ENCODE data around the gene GPC5. TPM values are rescaled to one million over a fixed set of nuclear protein-coding genes. Genes with fewer than 3 reads are reported as not detected.

Gene GPC5
- total and polyA plus RNA-seq, 2 of the 8 experiments (the other 6 are each of a cell fraction or from before 2014, with no cell fraction given) = 0.20 to 0.39 TPM

GRCh38 chr13:92833071-92833470, 1434.7 kb downstream of the GPC5 start:
- H3K4me1 ChIP-seq (replicated peaks in 1 of 4; ENCODE audit: control insufficient read depth in 3 of 4, insufficient read depth in 4 of 4, low read length in 3 of 4) = no peaks in the 10 kb centered on the region
- no peak overlapping the region for H3K56ac ChIP-seq (replicated peaks; ENCODE audit: insufficient read length, low read depth, low read length)
- no peak overlapping the region for H2BK20ac ChIP-seq (ENCODE audit: low read length)
- no peak overlapping the region for H3K27ac ChIP-seq (ENCODE audit: low read depth, low read length)
- no peak overlapping the region for H3K18ac ChIP-seq (ENCODE audit: extremely low read depth, low read length)
- no peaks in the 10 kb centered on the region for H4K20me1 ChIP-seq (replicated peaks in 1 of 2; ENCODE audit: control insufficient read depth in 1 of 2, insufficient read depth in 2 of 2, low read length in 2 of 2)
- H3K9ac ChIP-seq (replicated peaks in 1 of 4; ENCODE audit: extremely low read depth in 1 of 4, low read depth in 3 of 4, low read length in 3 of 4) = no peak overlapping the region
- H3K23me2 ChIP-seq (ENCODE audit: low read depth, low read length) = no peaks in the 10 kb centered on the region
- no peak overlapping the region for H3K4ac ChIP-seq (replicated peaks; ENCODE audit: insufficient read length, low read depth, low read length)
- no peak overlapping the region for H2AFZ ChIP-seq (ENCODE audit: low read length)
- no peak overlapping the region for H3K4me2 ChIP-seq (ENCODE audit: insufficient read depth in 1 of 2, low read depth in 2 of 2, low read length in 2 of 2)
- no peaks in the 10 kb centered on the region for H3K9me3 ChIP-seq (ENCODE audit: insufficient read depth in 2 of 2, low read depth in 1 of 2, low read length in 1 of 2)
- no peak overlapping the region for H2AK5ac ChIP-seq (ENCODE audit: low read depth, low read length)
- CTCF ChIA-PET (ENCODE audit: partially characterized antibody) = no interaction called here
- H2BK5ac ChIP-seq (ENCODE audit: low read depth, low read length) = no peak overlapping the region
- no peaks in the 10 kb centered on the region for H3K27me3 ChIP-seq (replicated peaks in 1 of 4; ENCODE audit: control insufficient read depth in 3 of 4, extremely low read depth in 1 of 4, insufficient read depth in 3 of 4, low read length in 3 of 4)
- H3K23ac ChIP-seq (ENCODE audit: insufficient read length) = no peak overlapping the region
- no peak overlapping the region for H4K5ac ChIP-seq (ENCODE audit: insufficient read length, low read depth, low read length)
- H3K4me3 ChIP-seq (ENCODE audit: extremely low read depth in 1 of 4, insufficient read depth in 2 of 4, low read depth in 3 of 4, low read length in 4 of 4) = no peak overlapping the region
- H3K79me2 ChIP-seq (ENCODE audit: control insufficient read depth in 1 of 2, insufficient read depth in 2 of 2, low read length in 2 of 2) = no peaks in the 10 kb centered on the region
- DNase-seq (ENCODE audit: low read depth in 1 of 2, low spot score in 2 of 2) = no peak
- 90% methylated on average over 1 of the region's 1 CpG; no CpG with 5 or more reads in 1 of the 2 experiments for WGBS, 2 experiments (ENCODE audit: extremely low coverage in 1 of 2, insufficient coverage in 1 of 2, insufficient read length in 1 of 2, insufficient replicate concordance in 2 of 2, low coverage in 1 of 2, low lambda C conversion rate in 2 of 2, missing lambda C conversion rate in 1 of 2)
- no peak overlapping the region for H2BK120ac ChIP-seq (replicated peaks; ENCODE audit: low read depth, low read length)
- TF ChIP-seq YY1 (IDR thresholded peaks at IDR 0.05; ENCODE audit: low read depth, low read length) (no peak), RFX5 (IDR thresholded peaks at IDR 0.05; ENCODE audit: borderline replicate concordance, low read depth, low read length) (no peak), RBBP5 (IDR thresholded peaks at IDR 0.05; ENCODE audit: borderline replicate concordance, low read depth, low read length) (no peak), SIX5 (IDR thresholded peaks at IDR 0.05; ENCODE audit: low read depth, low read length) (no peak), ASH2L (IDR thresholded peaks at IDR 0.05; ENCODE audit: low read length) (no peak), HDAC2 (IDR thresholded peaks at IDR 0.05; ENCODE audit: borderline replicate concordance in 1 of 2, low read depth in 2 of 2, low read length in 2 of 2) (no peak), EZH2 (IDR thresholded peaks at IDR 0.05; ENCODE audit: low read depth, low read length, severe bottlenecking) (no peak), JUN (IDR thresholded peaks at IDR 0.05; ENCODE audit: low read depth, low read length) (no peak), KDM4A (IDR thresholded peaks at IDR 0.05; ENCODE audit: low read depth, low read length, severe bottlenecking) (no peak), BRCA1 (IDR thresholded peaks at IDR 0.05; ENCODE audit: low read depth, low read length) (no peak), NRF1 (IDR thresholded peaks at IDR 0.05; ENCODE audit: low read depth, low read length) (no peak), CTBP2 (IDR thresholded peaks at IDR 0.05; ENCODE audit: borderline replicate concordance, insufficient read depth, insufficient read length, low read length) (no peak), TCF12 (IDR thresholded peaks at IDR 0.05; ENCODE audit: low read depth, low read length) (no peak), EP300 (IDR thresholded peaks at IDR 0.05; ENCODE audit: borderline replicate concordance in 1 of 2, low read depth in 2 of 2, low read length in 2 of 2) (no peak), JUND (IDR thresholded peaks at IDR 0.05; ENCODE audit: low read length) (no peak)
- no peaks in the 10 kb centered on the region for H3K36me3 ChIP-seq (ENCODE audit: control insufficient read depth in 2 of 4, insufficient read depth in 4 of 4, low read length in 3 of 4)
- POLR2A ChIA-PET (ENCODE audit: partially characterized antibody) = no interaction called here
- H2BK15ac ChIP-seq (ENCODE audit: low read length) = no peak overlapping the region
- no peak overlapping the region for H3K14ac ChIP-seq (ENCODE audit: insufficient read length)
- no peak overlapping the region for H4K8ac ChIP-seq (ENCODE audit: extremely low read depth, insufficient read depth, low read length)
- H2BK12ac ChIP-seq (ENCODE audit: low read depth, low read length) = no peak overlapping the region
- no peak for FAIRE-seq
- no peak overlapping the region for H4K91ac ChIP-seq (replicated peaks; ENCODE audit: insufficient read length, low read length)
- no peaks in the 10 kb centered on the region for H3K79me1 ChIP-seq (ENCODE audit: low read depth, low read length)

Measured in H1 (cell line).